Urothelium cell line (cell line): ENCODE results near the gene PEF1.

Source experiments
- DNase-seq: peaks from one replicate; pipeline ENCODE4 v3.0.0; 2011; ENCODE audit warnings: low spot score, mixed read lengths
- FAIRE-seq: peaks from 2 replicates; lab custom pipeline; 2011; peaks lifted over from hg19 to GRCh38; lab: Jason Lieb, UNC

The PEF1 gene

GRCh38 chr1:31586376-31587327 lies 58.0 kb downstream of the PEF1 start:
- no peak for DNase-seq
- no peak for FAIRE-seq

DNA sequence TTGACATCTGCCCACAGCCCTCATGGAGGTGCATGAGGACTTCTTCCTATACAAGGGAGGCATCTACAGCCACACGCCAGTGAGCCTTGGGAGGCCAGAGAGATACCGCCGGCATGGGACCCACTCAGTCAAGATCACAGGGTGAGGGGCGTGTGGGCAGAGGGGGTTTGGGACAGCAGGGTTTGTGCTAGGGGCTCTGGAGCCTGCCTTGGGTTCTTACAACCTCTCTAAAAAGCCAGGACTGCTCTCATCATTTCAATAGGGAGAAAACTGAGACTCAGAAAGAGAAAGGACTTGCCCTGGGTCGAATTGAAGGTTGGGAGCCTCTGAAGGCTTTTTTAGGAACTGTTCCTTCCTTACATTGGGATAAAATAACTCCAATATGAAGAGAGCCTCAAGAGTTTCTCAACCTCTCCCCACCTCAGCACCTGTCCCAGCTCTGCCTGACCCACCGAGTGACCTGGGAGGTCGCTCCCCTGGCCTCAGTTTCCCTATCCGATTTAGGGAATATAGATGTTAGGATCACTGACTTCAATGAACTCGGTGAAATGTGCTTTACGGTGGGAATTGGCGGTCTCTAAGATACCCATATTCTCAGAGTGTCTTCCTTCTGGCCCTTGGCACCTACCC lies 58.8 kb downstream of the PEF1 start:
- FAIRE-seq, result no peak
- no peak for DNase-seq

GRCh38 chr1:31584869-31585735 lies 59.6 kb downstream of the PEF1 start:
- FAIRE-seq (no peak), DNase-seq (no peak)

GRCh38 chr1:31583995-31584868 lies 60.4 kb downstream of the PEF1 start:
- FAIRE-seq (no peak), DNase-seq (no peak)

DNA sequence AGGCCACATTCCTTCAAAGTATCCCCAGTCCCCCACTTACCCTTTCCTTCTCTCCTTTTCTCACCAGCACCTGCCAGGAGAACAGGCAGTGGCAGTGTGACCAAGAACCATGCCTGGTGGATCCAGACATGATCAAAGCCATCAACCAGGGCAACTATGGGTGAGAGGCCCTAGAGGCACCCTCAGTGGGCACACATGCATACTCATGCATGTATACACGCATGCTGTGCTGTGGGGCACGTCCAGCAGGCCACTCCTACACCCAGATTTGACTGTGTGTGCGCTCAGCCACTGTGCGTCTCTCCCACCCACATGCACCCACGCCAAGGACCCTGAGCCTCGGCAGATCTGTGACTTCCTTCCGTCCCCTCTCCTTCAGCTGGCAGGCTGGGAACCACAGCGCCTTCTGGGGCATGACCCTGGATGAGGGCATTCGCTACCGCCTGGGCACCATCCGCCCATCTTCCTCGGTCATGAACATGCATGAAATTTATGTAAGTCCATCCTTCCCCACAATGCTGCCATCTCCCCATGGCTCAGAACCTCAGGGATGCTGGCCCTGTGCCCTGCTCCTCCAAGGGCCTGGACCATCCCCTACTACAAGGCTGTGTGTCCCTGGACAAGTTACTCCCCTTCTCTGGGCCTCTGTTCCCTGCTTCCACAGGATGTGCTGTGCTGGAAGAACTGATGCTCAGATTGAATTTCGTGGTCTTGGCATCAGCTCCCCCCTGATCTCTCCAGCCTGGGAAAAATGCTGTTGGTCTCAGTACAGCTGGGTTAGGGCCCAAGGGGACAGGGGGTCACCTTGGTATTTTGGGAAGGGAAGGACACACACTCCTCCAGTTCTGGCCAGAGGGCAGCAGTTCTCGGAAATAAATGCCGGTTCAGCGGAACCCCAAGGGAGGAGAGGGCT lies 61.3 kb downstream of the PEF1 start:
- FAIRE-seq (no peak), DNase-seq (no peak)

DNA sequence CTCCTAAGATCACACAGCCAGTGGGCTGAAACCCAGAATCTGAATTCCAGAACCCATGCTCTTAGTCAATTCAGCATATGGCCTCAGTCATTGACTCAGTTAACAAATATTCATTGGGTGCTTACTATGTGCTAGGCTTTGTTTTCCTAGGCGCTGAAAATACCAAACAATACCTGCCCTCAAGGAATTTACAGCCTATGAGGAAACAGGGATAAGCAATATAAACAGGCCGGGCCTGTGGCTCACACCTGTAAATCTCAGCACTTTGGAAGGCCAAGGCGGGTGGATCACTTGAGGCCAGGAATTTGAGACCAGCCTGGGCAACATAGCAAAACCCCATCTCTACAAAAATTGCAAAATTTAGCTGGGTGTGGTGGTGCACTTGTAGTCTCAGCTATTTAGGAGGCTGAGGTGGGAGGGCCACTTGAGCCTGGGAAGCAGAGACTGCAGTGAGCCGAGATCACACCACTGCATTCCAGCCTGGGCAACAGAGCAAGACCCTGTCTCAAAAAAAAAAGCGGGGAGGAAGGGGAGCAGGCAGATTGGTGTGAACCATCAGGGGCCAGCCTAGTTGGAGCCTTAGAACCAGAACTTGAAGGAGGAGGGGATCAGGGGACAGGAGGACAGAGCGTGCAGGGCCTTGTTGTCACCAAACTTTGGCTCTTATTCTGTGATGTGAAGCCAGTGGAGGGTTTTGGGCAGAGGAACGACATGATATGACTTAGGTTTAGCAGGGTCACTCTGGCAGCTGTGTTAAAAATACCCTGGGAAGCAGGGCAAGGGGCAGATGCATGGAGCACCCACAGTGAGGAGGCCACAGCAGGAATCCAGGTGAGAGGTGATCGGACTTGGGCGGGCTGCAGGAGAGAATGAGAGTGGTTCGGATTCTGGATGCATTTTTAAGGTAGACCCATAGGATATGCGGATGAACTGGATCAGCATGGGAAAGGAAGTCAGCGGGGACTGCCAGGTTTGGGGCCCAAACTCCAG lies 62.6 kb downstream of the PEF1 start:
- DNase-seq (no peak), FAIRE-seq (no peak)

- DNase-seq (no peak), FAIRE-seq (no peak)
Observed at GRCh38 chr1:31580891-31581603, 63.6 kb downstream of the PEF1 start.

GRCh38 chr1:31580513-31580870 lies 64.2 kb downstream of the PEF1 start:
- DNase-seq, result no peak
- FAIRE-seq, result no peak
